Measurements from ENCODE around the gene KNDC1. TPM values are rescaled to one million over a fixed set of nuclear protein-coding genes. Genes with fewer than 3 reads are reported as not detected.
"Not testable (repeated sequence)": the region's sequence is repeated elsewhere in the genome, so short reads cannot be mapped to it uniquely, and the experiment has no call there.

KNDC1 gene
- polyA plus RNA-seq, 1 donor, result 6.6 TPM

DNA sequence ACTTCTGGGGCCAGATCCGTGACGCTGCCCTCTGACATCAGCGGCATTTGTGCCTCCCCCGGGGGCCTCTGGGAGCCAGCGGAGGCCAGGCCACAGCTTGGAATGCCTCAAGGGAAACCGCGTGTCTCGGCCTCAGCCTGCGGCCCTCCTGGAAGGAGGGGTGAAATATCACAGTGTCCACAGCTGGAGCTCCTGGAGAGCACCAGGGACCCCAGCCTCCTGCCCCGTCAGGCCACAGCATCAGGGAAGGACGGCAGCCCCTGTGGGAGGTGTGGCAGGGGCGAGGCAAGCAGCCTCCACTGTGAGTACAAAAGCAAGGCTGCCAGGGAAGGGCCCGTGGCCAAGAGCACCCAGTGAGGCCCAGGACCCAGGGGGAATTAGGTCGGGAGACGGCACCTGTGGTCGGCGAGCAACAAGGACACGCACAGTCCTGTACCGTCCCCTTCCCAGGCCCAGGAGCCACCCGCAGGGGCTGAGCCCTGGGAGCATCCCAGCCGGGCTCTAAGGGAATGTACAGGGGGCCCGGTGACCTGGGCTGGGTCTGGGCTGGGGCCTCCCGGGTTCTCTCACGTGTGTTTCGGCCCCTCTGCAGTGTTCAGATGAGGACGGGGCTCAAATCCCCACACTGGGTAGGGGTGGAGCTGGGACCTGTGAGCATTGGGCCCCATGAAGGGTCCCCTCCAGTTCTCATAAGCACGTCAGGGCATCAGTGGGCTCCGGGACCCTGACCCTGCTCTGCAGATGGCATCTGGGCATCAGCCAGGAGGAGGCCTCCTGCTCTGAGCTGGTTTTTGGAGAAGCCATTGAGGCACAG, 18.7 kb upstream of the KNDC1 start:
- DNase-seq (ENCODE audit: low read depth), result no peak

DNA sequence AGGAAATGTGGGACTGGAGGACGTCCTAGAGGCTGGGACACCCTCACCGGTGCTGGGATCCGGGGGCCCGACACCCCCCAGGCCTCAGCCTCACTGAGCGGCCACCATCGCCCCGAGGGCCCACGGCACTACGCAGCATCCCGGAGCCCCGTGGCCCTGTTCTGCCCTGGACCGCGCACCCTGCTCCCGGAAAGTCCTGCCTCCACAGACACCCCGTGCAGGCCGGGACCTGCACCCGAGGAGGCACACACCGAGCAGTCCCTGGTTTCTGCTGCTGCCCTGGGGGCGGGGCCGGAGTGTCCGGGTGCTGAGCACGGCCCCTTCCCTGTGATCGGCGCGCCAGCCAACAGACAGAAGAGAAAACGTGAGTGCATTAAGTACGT, 18.1 kb upstream of the KNDC1 start:
- no peak for DNase-seq (ENCODE audit: low read depth)

DNA sequence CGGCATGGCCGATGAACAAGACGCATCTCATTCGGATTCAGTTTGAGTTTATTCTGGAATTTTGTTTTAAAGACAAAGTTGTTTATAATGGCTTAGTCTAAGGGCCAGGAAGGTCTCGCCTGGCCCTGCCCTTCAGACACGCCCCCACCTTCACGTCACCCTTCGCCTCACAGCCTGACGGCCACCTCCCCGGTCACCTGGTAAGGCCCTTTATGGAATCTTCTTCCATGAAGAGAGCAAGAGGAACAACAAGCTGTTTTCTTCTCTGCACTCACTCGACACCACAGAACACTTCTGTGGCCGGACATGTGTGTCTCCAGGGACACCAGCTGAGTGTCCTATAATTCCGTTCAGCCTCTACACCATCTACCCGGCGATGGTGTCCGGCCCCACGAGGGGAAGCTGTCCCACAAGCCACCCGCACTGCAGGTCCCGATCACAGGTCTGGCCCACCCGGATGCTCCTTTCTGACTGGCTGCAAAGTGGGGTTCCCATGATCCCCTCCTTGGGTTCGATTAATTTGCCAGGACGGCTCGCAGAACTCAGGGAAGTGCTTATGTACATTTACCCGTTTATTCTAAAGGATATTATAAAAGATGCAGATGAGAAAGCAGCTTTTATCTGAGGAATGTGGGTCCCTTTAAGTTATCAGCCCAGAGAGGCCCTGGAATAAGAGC, 17.4 kb upstream of the KNDC1 start:
- DNase-seq (ENCODE audit: low read depth), result no peak

DNA sequence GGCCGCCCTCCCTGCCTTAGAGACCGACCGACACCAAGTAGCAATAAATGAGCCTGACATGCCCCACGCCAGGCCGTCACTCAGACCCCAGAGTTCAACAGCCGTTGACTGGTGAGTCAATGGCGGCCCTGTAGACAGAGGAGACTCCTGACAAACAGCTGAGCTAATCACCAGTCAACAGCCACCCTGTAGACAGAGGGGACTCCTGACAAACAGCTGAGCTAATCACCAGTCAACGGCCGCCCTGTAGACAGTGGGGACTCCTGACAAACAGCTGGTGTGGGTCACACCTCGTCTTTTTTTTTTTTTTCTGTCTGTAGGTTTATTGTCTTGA, 16.9 kb upstream of the KNDC1 start:
- no peak for DNase-seq (ENCODE audit: low read depth)

DNA sequence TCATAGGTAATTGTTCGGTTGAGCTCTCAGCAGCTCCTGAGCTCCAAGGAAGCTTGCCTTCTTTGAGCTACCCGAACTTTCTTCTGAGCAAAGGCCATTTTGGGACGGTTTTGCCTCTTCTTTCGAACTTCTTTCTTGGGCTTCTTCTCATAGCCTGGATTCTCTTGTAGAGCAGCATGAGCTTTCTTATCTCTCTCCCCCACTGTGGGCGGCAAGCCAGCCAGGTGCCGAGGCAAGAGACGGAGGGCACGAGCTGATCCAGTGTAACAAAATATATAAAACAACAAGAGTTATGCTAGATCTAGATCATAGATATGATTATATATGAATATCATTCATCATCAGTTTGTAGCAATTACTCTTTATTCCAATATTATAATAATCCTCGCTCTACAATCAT, 16.5 kb upstream of the KNDC1 start:
- no peak for DNase-seq (ENCODE audit: low read depth)

DNA sequence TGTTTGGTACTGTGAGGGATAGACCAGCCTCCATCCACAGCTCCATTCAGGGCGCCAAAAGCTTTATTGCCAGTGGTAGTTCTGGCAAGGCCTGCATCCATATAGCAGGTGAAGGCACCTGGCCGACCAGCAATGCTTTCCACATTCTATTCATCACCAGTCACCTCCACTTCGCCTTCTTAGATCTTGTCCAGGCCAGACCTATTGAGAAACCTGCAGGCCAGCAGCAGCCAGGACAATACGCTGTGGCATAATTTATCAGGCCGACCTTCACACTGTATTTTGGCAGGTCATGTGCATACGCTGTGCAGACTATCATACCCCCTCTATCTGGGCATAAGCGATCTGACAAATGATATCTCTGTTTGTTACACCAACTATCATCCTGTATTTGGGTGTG, 15.2 kb upstream of the KNDC1 start:
- no peak for DNase-seq (ENCODE audit: low read depth)

DNA sequence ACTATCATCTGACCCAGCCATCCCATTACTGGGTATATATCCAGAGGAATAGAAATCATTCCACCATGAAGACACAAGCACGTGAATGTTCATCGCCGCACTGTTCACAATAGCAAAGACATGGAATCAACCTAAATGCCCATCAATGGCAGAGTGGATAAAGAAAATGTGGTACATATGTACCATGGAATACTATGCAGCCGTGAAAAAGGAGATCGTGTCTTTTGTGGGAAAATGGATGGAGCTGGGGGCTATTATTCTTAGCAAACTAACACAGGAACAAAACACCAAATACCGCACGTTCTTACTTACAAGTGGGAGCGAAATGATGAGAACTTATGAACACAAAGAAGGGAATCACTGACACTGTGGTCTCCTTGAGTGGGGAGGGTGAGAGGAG, 9.8 kb upstream of the KNDC1 start:
- DNase-seq (ENCODE audit: low read depth), result no peak

DNA sequence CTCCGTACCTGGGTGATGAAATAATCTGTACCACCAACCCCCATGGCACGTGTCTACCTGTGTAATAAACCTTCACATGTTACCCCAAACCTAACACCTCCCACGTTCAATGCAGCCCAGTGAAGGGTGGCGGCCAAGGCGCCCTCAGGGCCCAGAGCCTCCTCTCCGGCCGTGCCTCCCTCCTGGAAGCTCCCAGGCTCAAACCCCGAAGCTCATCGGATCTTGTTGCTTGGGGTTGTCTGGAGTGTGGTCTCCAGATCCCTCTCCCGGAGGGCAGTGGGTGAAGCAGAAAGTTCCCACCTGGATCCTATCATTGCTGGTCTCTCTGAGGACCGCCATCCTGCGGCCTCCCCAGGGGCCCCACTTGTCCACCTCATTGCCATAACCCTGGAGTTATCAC, 9.4 kb upstream of the KNDC1 start:
- DNase-seq (ENCODE audit: low read depth), result no peak

DNA sequence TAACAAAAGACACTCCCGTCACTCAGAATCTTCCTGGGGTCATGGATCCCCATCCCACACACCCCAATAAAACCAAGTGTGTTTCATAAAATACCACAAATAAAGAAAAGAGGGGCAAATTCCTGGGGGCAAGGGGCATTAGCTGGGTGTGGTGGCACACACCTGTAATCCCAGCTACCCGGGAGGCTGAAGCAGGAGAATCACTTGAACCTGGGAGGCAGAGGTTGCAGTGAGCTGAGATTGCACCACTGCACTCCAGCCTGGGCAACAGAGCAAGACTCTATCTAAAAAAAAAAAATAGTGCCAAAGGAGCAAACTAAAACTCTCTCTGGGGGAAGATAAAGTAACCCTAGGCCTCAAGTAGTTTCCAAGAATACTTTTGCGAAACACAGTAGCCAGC, 8.9 kb upstream of the KNDC1 start:
- not testable (repeated sequence) for DNase-seq (ENCODE audit: low read depth)

DNA sequence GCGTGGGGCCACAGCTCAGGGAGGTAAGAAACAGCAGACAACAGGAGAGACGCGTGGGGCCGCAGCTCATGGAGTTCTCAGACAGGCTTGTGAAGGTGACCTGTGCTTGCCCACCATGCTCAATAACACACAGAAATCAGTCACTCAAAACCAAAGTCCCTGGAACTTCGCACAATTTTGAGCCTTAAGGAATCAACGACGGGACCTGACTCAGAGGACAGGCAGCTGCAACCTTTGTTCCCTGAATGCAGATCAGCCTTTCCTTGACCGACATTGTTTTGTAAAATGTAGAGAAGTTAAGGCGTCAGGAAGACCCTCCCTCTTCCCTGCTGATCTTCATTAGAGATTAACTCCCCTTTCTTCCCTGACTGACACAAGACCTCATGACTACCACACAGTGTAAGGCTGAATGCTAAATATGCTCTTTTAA, 8.5 kb upstream of the KNDC1 start:
- DNase-seq (ENCODE audit: low read depth), result no peak

DNA sequence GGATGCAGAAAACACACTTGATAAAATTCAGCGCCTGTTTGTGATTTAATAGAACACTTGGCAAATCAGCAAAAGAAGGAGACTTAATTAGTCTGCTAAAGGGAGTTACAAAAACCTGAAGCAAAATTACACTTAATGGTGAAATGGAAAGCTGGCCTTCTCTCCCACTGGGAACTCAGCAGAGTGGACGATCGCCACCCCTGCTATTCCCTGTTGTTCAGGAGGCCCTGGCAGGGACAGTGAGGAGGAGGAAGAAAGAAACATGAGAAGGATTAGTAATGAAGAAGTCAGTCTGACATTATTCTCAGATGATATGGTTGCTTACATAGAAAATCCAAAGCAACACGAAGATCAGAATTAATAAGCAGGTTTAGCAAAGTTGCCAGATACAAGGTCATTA, 5.6 kb upstream of the KNDC1 start:
- DNase-seq (ENCODE audit: low read depth), result no peak

DNA sequence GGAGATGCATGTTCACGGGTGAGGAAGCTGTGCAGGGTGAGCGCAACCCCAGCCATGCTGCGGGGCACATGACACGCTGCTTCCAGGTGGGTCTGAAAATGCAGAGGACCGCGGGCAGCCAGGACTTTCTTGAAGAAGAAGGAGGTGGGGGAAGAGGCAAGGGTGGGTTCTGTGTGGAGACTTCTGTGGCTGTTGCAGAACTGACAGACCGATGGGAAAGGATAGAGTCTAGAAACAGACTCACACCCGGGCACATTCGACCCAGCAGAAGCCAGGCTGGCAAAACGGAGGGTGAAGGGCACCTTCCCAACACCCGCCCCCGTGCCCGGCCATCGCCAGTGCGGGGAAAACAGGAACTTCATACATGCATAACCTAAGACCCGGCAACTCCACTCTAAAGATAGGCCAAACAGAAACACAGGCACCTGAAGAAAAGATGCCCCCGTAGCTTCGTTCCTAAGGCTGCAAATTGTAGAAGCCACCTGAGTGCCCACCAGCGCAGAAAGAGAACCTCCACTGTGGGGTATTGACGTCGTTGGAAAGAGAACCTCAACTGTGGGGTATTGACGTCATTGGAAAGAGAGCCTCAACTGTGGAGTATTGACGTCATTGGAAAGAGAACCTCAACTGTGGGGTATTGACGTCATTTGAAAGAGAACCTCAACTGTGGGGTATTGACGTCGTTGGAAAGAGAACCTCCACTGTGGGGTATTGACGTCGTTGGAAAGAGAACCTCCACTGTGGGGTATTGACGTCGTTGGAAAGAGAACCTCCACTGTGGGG, 4.8 kb upstream of the KNDC1 start:
- no peak for DNase-seq (ENCODE audit: low read depth)

DNA sequence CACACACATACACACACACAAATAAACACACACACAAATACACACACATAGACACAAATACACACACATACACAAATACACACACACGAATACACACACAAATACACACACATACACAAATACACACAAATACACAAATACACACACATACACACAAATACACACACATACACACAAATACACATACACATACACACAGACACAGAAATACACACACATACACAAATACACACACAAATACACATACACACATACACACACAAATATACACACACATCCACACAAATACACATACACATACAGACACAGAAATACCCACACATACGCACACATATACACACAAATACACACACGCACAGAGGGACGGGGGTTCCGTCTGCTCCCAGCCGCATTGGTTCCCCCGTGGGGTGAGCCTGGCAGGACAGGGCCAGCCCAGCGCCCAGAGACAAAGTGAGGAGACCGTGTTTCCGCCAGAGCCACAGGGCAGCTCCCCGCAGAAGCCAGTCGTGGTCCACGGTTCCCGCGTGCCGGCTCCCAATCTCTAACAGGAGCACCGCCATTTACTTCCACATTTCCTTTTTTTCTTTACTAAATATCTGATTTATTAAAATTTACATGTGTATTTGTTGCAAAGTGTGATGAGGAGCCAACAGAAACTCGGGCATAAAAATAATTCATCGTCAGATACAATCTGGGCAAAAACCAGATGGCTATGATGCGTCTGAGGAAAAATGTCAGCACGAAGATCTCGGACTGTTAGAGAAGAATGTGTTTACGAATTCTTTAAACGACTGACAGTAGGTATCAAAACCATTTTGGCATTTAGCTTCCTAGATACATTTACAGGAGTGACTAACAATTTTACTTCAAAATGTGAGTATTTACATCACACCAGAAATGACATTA, 3.1 kb upstream of the KNDC1 start:
- DNase-seq (ENCODE audit: low read depth), result no peak

DNA sequence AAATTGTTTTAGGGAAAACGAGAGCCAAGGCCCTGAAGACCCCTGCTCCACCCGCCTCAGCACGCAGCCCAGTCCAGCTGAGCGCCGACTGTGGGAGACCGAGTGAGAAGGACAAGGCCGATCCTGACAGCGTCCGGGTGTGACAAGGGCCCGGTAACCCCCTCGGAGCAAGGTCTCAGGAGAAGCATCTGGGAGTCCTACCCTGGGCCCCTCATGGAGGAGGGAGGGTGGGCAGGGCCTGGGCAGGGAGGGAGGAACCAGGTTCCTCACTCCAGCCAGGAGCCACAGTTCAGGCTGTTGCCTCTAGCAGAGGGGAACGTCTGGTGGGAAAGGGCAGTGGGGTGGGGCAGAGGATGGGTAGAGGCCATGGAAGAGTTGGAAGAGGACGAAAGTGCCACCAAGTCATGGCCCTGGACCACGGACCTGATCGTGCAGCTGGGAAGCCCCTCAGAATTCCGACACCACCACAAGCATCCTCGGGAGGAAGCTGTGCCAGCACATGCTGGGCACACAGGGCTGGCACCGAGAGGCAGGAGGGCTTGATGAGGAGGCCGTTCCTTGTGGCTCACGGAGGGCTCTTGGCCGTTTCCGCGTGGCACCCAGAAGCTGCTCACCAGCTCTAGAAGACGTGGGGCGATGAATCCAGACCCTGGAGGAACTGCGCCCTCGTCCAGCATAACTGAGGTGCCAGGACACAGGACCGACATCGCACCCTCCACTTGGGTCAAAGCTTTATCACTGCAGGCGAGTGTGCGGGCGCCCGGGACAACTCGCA, 2.2 kb upstream of the KNDC1 start:
- no peak for DNase-seq (ENCODE audit: low read depth)

DNA sequence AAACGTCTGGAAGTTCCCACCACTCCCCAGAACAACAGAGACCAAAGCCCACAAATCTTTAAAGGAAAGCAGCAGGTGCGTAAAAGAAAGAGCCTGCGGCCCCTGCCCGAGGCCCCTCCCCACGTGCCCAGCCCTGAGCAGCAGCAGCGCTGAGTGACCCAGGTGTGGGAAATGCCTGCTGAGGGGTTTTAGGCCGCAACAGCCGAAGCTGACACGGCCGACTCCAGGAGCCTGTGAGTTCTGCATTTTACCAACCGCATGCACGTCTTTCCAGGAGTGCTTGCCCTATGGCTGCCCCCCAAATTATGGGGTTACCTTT, 1.6 kb upstream of the KNDC1 start:
- no peak for DNase-seq (ENCODE audit: low read depth)

DNA sequence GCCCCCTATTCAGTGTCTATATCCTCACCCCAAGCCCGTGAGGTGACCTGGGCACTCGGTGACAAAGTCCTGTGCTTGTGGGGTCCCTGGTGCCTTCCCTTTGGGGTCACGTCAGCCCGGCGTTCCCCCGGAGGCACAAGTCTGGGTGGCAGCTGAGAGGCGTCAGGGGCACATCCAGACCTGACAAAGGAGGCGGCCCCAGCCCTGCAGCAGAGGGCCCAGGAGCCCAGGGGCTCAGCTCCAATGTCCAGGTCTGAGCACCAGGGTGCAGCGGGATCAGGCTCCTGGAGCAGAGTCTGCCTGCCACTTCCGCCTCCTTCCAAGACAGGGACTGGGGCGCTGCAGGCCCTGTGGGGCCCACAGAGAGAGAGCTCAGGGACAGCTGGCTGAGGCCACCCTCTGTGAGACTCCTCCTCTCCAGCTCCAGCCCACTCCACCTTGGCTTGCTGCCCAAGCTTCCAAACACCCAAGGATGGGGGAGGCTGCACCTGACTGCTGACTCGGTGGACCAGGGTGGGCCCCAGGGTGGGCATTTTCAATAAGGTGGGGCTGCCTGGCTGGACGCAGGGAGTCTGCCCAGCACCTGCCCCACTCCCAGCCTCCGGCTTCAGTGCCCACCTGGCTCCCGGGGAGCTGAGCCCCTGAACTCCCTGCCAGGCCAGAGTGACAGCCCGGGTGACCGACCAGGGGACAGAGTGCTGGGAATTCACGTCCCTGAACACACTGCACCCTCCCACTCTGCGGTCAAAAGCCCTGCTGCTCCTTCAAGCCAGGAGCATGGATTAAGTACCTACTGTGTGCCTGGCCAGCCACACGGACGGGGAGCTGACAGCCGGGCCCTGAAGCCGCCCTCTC, 1.0 kb upstream of the KNDC1 start:
- DNase-seq (ENCODE audit: low read depth), result no peak

DNA sequence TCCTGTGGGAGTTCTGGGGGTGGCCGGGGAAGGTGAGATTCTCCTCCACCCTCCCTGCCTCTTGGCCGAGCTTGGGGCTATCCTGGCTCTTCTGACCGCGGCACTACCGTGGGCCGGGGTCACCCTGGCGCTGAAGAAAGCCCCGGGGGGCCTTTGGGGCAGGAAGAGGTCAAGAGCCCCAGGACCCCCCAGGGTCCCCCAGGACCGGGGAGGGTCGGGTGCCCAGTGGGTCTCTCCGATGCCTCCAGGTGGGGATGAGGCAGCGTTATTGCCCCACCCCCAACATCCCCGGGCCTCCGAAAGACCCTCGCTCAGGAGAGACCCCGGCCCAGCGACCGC, 439 bp upstream of the KNDC1 start:
- no peak for DNase-seq (ENCODE audit: low read depth)

DNA sequence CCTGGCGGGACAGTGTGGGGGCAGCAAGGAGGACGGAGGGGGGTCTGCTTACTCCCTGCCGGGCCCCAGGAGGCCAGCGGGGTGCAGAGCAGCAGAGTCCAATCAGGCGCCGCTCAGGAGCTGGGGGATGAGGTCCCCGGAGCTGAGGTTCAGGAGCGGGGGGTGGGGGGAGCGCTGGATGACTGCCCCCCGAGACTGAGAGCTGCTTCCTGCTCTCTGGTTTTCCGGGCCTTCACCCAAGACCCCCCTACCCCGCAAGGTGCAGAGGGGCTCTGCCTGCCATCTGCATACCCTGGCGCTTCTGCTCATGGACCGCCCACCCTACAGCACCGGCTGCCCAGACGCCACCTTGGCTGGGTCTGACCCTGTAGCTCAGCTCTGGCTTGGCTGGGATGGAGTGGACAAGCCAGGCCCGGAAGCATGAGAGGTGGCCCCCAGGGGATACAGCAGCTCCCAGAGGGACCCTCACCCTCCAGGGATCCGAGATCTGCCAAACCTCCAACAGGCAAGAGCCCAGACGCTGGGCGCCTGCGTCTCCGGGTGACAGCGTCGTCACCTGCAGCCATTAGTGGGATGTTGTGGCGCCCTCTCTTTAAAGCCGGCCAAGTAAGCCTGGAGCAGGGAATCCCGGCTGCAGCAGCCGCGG, 930 bp downstream of the KNDC1 start:
- no peak for DNase-seq (ENCODE audit: low read depth)

DNA sequence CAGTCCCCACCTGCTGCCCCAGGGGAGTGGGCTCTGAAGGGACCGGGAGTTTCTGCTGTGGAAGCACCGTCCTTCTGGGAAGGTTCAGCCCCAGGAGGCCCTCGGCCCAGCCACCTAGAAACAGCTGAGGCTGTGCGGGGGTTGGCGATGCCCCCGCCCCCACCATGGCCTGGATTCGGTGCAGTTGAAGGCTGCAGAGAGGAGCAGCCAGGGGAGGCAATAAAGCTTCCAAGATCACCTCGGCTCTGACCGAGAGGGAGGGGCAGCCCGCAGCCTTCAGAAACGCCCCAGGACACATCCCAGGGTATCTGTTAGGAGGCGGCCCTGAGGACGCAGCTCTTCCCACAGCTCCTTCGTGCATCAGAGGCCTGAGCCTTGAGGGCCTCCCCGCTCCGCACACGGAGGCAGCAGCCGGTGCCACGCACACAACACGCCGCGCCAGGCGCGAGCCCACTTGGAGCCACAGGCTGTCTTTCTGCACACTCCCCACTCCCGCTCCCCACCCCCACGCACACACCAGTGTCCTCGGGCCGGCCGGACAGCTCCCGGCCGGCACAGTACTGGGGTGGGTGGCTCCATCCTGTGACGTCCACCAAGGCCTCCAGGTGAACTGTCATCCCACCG, 1.6 kb downstream of the KNDC1 start:
- DNase-seq (ENCODE audit: low read depth), result no peak

Data from forelimb muscle (tissue), 1 donor.